Activated CD4-positive, alpha-beta T cell treated with anti-CD3 and anti-CD28 coated beads, Interleukin-2, amount 50 U/mL, for 1 hour (primary cell): ENCODE results near the gene FAM170A.

Experiments
- DNase-seq: peaks from one replicate; pipeline ENCODE4 v3.0.0-alpha.2; 2020

The FAM170A gene

GRCh38 chr5:119629339-119629738 lies at the start of gene FAM170A:
Gene FAM170A, plus strand, starts transcription at chr5:119629558. Its CDS starts 211 bp downstream, at chr5:119629769.
- DNase-seq: no peak

GRCh38 chr5:119582987-119583386 lies 46.4 kb upstream of the FAM170A start:
- no peak for DNase-seq

GRCh38 chr5:119583684-119584083 lies 45.7 kb upstream of the FAM170A start:
- no peak for DNase-seq

GRCh38 chr5:119596046-119596445 lies 33.3 kb upstream of the FAM170A start:
- DNase-seq: no peak

- DNase-seq: no peak
Observed at GRCh38 chr5:119597728-119598298, 31.5 kb upstream of the FAM170A start.

GRCh38 chr5:119613937-119614336 lies 15.4 kb upstream of the FAM170A start:
- no peak for DNase-seq

- no peak for DNase-seq
Observed at GRCh38 chr5:119614838-119615237, 14.5 kb upstream of the FAM170A start.

- no peak for DNase-seq
Observed at GRCh38 chr5:119626086-119626485, 3.3 kb upstream of the FAM170A start.

- no peak for DNase-seq
Observed at GRCh38 chr5:119630752-119631440, 1.5 kb downstream of the FAM170A start.

- DNase-seq: no peak
Observed at GRCh38 chr5:119631660-119632059, 2.3 kb downstream of the FAM170A start.

- DNase-seq: no peak
Observed at GRCh38 chr5:119651486-119651885, 22.1 kb downstream of the FAM170A start.

GRCh38 chr5:119655061-119655460 lies 25.7 kb downstream of the FAM170A start:
- no peak for DNase-seq

- DNase-seq: no peak
Observed at GRCh38 chr5:119656023-119656422, 26.7 kb downstream of the FAM170A start.

GRCh38 chr5:119666542-119666941 lies 37.2 kb downstream of the FAM170A start:
- no peak for DNase-seq

- no peak for DNase-seq
Observed at GRCh38 chr5:119678351-119679028, 49.1 kb downstream of the FAM170A start.

- no peak for DNase-seq
Observed at GRCh38 chr5:119680080-119680479, 50.7 kb downstream of the FAM170A start.

- no peak for DNase-seq
Observed at GRCh38 chr5:119681734-119682133, 52.4 kb downstream of the FAM170A start.

GRCh38 chr5:119682372-119682771 lies 53.0 kb downstream of the FAM170A start:
- no peak for DNase-seq
